Stimulated activated CD4-positive, alpha-beta T cell treated with anti-CD3 and anti-CD28 coated beads, TNF-alpha, amount 100 ng/mL, for 48 hours (primary cell): ENCODE data around the gene NRCAM.
"Not testable (repeated sequence)": the region's sequence is repeated elsewhere in the genome, so short reads cannot be mapped to it uniquely, and the experiment has no call there.

Experiments
- DNase-seq, 3 donors: peaks; one replicate each; pipeline ENCODE4 v3.0.0-alpha.2; 2020; ENCODE audit warnings: low read depth in 3 of 3

The NRCAM gene

GRCh38 chr7:108278776-108279175 lies 177.5 kb downstream of the NRCAM start:
- no peak for DNase-seq

GRCh38 chr7:108278281-108278680 lies 178.0 kb downstream of the NRCAM start:
- DNase-seq, result no peak

- not testable (repeated sequence) for DNase-seq
These were observed 181.8 kb downstream of the NRCAM start for GRCh38 chr7:108274447-108274846.

- not testable (repeated sequence) for DNase-seq
These were observed 183.3 kb downstream of the NRCAM start for GRCh38 chr7:108272891-108273290.

- DNase-seq, result no peak
These were observed 185.7 kb downstream of the NRCAM start for GRCh38 chr7:108270385-108271015.

GRCh38 chr7:108268200-108268820 lies 187.9 kb downstream of the NRCAM start:
- no peak for DNase-seq

GRCh38 chr7:108267615-108268014 lies 188.6 kb downstream of the NRCAM start:
- no peak for DNase-seq

GRCh38 chr7:108266491-108266890 lies 189.7 kb downstream of the NRCAM start:
- DNase-seq, result no peak

- no peak for DNase-seq
These were observed 190.2 kb downstream of the NRCAM start for GRCh38 chr7:108266035-108266434.

GRCh38 chr7:108265007-108265406 lies 191.2 kb downstream of the NRCAM start:
- DNase-seq, result no peak

GRCh38 chr7:108263425-108263824 lies 192.8 kb downstream of the NRCAM start:
- DNase-seq, result no peak

- no peak for DNase-seq
These were observed 194.5 kb downstream of the NRCAM start for GRCh38 chr7:108261560-108262255.

GRCh38 chr7:108259447-108259846 lies 196.8 kb downstream of the NRCAM start:
- DNase-seq, result not testable (repeated sequence)

GRCh38 chr7:108257954-108258353 lies 198.3 kb downstream of the NRCAM start:
- no peak for DNase-seq

GRCh38 chr7:108254259-108254658 lies 202.0 kb downstream of the NRCAM start:
- no peak for DNase-seq

- DNase-seq, result no peak
These were observed 202.8 kb downstream of the NRCAM start for GRCh38 chr7:108253275-108254044.

- DNase-seq, result no peak
These were observed 204.1 kb downstream of the NRCAM start for GRCh38 chr7:108252177-108252576.

GRCh38 chr7:108251700-108252099 lies 204.5 kb downstream of the NRCAM start:
- no peak for DNase-seq

GRCh38 chr7:108249453-108249852 lies 206.8 kb downstream of the NRCAM start:
- no peak for DNase-seq

- no peak for DNase-seq
These were observed 207.4 kb downstream of the NRCAM start for GRCh38 chr7:108248821-108249220.

- no peak for DNase-seq
These were observed 207.8 kb downstream of the NRCAM start for GRCh38 chr7:108248418-108248817.

- no peak for DNase-seq
These were observed 208.6 kb downstream of the NRCAM start for GRCh38 chr7:108247614-108248013.
